HepG2 (cell line): ENCODE results near the gene SMAD7. TPM values are rescaled to one million over a fixed set of nuclear protein-coding genes. Genes with fewer than 3 reads are reported as not detected.

Source experiments
- AKAP8 ChIP-seq: sonication (generic); formaldehyde crosslinking; IDR thresholded peaks from 2 replicates; pipeline ENCODE4 v1.5.1; 2020; ENCODE audit warnings: mild to moderate bottlenecking, missing genetic modification reagents
- ARID2 ChIP-seq: sonication (generic); formaldehyde crosslinking; IDR thresholded peaks from 2 replicates; pipeline ENCODE4 v1.8.1; 2022; ENCODE audit warnings: mild to moderate bottlenecking, missing genetic modification reagents, borderline replicate concordance
- ERF ChIP-seq: IDR thresholded peaks from 2 replicates; pipeline ENCODE4 v1.6.1; 2018; ENCODE audit warnings: missing biosample characterization, missing genetic modification reagents
- ESRRA ChIP-seq: sonication (generic); formaldehyde crosslinking; IDR thresholded peaks from 2 replicates; pipeline ENCODE4 v1.5.1; 2020; ENCODE audit warnings: mild to moderate bottlenecking, low read depth, missing genetic modification reagents
- FOXK1 ChIP-seq: sonication (generic); formaldehyde crosslinking; IDR thresholded peaks from 2 replicates; pipeline ENCODE4 v1.4.0; 2020; ENCODE audit warnings: low read depth, missing genetic modification reagents, borderline replicate concordance
- GPN1 ChIP-seq: sonication (generic); formaldehyde crosslinking; IDR thresholded peaks from 2 replicates; pipeline ENCODE4 v1.5.1; 2020; ENCODE audit warnings: missing genetic modification reagents, borderline replicate concordance
- HMG20B ChIP-seq: conservative IDR thresholded peaks from 2 replicates; pipeline ENCODE4 v1.6.1; 2016; ENCODE audit warnings: missing genetic modification reagents, missing compliant biosample characterization
- JUNB ChIP-seq: sonication (generic); formaldehyde crosslinking; IDR thresholded peaks from 2 replicates; pipeline ENCODE4 v1.8.0; 2022; ENCODE audit warnings: missing genetic modification reagents, mild to moderate bottlenecking, borderline replicate concordance
- KDM4B ChIP-seq: sonication (generic); formaldehyde crosslinking; IDR thresholded peaks from 2 replicates; pipeline ENCODE4 v1.4.0; 2020; ENCODE audit warnings: missing genetic modification reagents
- KLF9 ChIP-seq: IDR thresholded peaks from 2 replicates; pipeline ENCODE4 v1.6.1; 2016; ENCODE audit warnings: low read depth
- MAFF ChIP-seq: IDR thresholded peaks from 2 replicates; pipeline ENCODE4 v1.6.1; 2011; ENCODE audit warnings: low read depth, low read length, improper control_type of control experiment
- MED8 ChIP-seq: sonication (generic); formaldehyde crosslinking; IDR thresholded peaks from 2 replicates; pipeline ENCODE4 v1.8.1; 2023; ENCODE audit warnings: mild to moderate bottlenecking, missing genetic modification reagents; ENCODE audit not compliant: insufficient replicate concordance
- SOX5 ChIP-seq: IDR thresholded peaks from 2 replicates; pipeline ENCODE4 v1.6.1; 2016; ENCODE audit warnings: borderline replicate concordance
- TBX3 ChIP-seq: fragments of 450-650 bp; IDR thresholded peaks from 2 replicates; pipeline ENCODE4 v1.6.1; 2017; ENCODE audit warnings: antibody characterized with exemption, mild to moderate bottlenecking, inconsistent platforms, borderline replicate concordance
- ZMYM3 ChIP-seq: sonication (generic); formaldehyde crosslinking; IDR thresholded peaks from 2 replicates; pipeline ENCODE4 v1.5.1; 2020; ENCODE audit warnings: mild to moderate bottlenecking, missing genetic modification reagents
- ZNF230 ChIP-seq: sonication (generic); formaldehyde crosslinking; IDR thresholded peaks from 2 replicates; pipeline ENCODE4 v1.4.0; 2020; ENCODE audit warnings: mild to moderate bottlenecking, missing genetic modification reagents
- ZNF547 ChIP-seq: sonication (generic); formaldehyde crosslinking; IDR thresholded peaks from 2 replicates; pipeline ENCODE4 v1.5.1; 2020; ENCODE audit warnings: mild to moderate bottlenecking, missing genetic modification reagents
- ZNF562 ChIP-seq: sonication (generic); formaldehyde crosslinking; IDR thresholded peaks from 2 replicates; pipeline ENCODE4 v1.8.0; 2022; ENCODE audit warnings: missing genetic modification reagents, borderline replicate concordance
- ZNF616 ChIP-seq: sonication (generic); formaldehyde crosslinking; IDR thresholded peaks from 2 replicates; pipeline ENCODE4 v1.5.0; 2020; ENCODE audit warnings: low read depth, mild to moderate bottlenecking, missing genetic modification reagents
- ZNF652 ChIP-seq: IDR thresholded peaks from 2 replicates; pipeline ENCODE4 v1.6.1; 2016; ENCODE audit warnings: low read depth, borderline replicate concordance
- ZNF839 ChIP-seq: sonication (generic); formaldehyde crosslinking; IDR thresholded peaks from 2 replicates; pipeline ENCODE4 v1.4.0; 2020; ENCODE audit warnings: missing genetic modification reagents, mild to moderate bottlenecking, borderline replicate concordance
- polyA plus RNA-seq, 8 experiments: library from polyadenylated mRNA; depleted of rRNA in 3 of 8; stranded (reverse) in 7 of 8; unstranded in 1 of 8; fragments of >200 nt; fragmentation: Illumina TruSeq in 4 of 8; extraction: Trizol in 4 of 8; gene quantifications; 2 replicates each; pipeline versions ENCODE4 v1.2.1 to v1.2.3, GENCODE V29; 2011 to 2016; ENCODE audit warnings: low read depth in 4 of 8, missing spikeins in 1 of 8, mixed read lengths in 1 of 8; ENCODE audit not compliant: insufficient read depth in 1 of 8
- total RNA-seq, 5 experiments: library from RNA; depleted of rRNA; stranded (reverse); fragments of >200 nt; fragmentation: Illumina TruSeq; extraction: Trizol; gene quantifications; 2 replicates each; pipeline ENCODE4 v1.2.3, GENCODE V29; 2016; ENCODE audit warnings: low read depth in 1 of 5
- TF ChIP-seq, protein P1 (sequence below): sonication (generic); formaldehyde crosslinking; conservative IDR thresholded peaks from 2 replicates; pipeline ENCODE4 v1.4.0; 2020; ENCODE audit warnings: missing genetic modification reagents
- TF ChIP-seq, protein P2 (sequence below): IDR thresholded peaks from 2 replicates; pipeline ENCODE4 v1.6.1; 2016; ENCODE audit warnings: missing genetic modification reagents, missing compliant biosample characterization
- TF ChIP-seq, protein P3 (sequence below): fragments of 450-650 bp; IDR thresholded peaks from 2 replicates; pipeline ENCODE4 v1.6.1; 2016
- TF ChIP-seq, protein P4 (sequence below): IDR thresholded peaks from 2 replicates; pipeline ENCODE4 v1.6.1; 2016; ENCODE audit warnings: mild to moderate bottlenecking
- TF ChIP-seq, protein P5 (sequence below): sonication (generic); formaldehyde crosslinking; IDR thresholded peaks from 2 replicates; pipeline ENCODE4 v1.8.1; 2023; ENCODE audit warnings: mild to moderate bottlenecking, inconsistent platforms, moderate library complexity, missing genetic modification reagents, borderline replicate concordance

Gene SMAD7
- total and polyA plus RNA-seq, 2 of the 13 experiments (the other 11 are each of a cell fraction or from before 2014, with no cell fraction given) = 17.4 to 24.7 TPM

DNA sequence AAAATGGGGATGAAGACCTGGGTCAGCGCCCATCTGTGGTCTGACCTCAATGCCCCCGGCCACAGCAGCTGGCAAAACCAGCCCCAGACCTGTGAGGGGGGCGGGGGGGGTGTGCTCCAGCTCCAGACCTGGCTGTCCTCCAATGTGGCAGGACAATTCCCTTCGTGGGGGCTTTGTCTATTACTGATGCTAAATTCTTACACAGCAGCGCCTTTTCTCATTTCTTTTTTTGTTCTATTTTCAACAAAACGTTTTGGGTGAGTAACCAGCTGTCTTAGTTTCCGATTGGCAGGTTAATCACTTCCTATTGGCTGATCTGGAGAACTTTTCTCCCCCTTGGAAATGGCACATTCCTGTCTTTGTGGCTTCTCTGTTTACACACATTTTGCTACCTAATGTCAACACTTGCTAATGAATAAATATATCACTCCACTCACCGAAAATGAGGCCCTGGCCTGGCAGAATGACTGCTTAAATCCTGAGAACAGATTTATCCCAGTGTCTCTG lies 4.4 kb downstream of the SMAD7 start (continued):
- TF ChIP-seq GPN1 (CRISPR knock-in tag) (no peak), TBX3 (peak; percentile 75; the same call in 1 of the 2 replicates), ZNF839 (CRISPR knock-in tag) (no peak), ZNF547 (CRISPR knock-in tag) (no peak), FOXK1 (CRISPR knock-in tag) (peak; percentile 53; the same call in 1 of the 2 replicates), ESRRA (CRISPR knock-in tag) (no peak), MED8 (CRISPR knock-in tag) (no peak), JUNB (CRISPR knock-in tag) (no peak), ZNF562 (no peak), ZNF616 (CRISPR knock-in tag) (no peak), ZNF652 (CRISPR knock-in tag) (no peak), KLF9 (CRISPR knock-in tag) (no peak), ZNF230 (no peak), SOX5 (CRISPR knock-in tag) (peak; percentile 76; the same call in 1 of the 2 replicates), ZMYM3 (CRISPR knock-in tag) (no peak), HMG20B (CRISPR knock-in tag) (no peak; the same call in 1 of the 2 replicates), MAFF (no peak), KDM4B (CRISPR knock-in tag) (no peak), AKAP8 (CRISPR knock-in tag) (no peak), ARID2 (CRISPR knock-in tag) (peak; percentile 70; the same call in 1 of the 2 replicates), ERF (CRISPR knock-in tag) (0 out of 2 replicates have a peak, but pooled peaks have one; percentile 18)
- TF ChIP-seq, protein P1, sequence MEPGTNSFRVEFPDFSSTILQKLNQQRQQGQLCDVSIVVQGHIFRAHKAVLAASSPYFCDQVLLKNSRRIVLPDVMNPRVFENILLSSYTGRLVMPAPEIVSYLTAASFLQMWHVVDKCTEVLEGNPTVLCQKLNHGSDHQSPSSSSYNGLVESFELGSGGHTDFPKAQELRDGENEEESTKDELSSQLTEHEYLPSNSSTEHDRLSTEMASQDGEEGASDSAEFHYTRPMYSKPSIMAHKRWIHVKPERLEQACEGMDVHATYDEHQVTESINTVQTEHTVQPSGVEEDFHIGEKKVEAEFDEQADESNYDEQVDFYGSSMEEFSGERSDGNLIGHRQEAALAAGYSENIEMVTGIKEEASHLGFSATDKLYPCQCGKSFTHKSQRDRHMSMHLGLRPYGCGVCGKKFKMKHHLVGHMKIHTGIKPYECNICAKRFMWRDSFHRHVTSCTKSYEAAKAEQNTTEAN (CRISPR knock-in tag) = peak; percentile 55; the same call in 1 of the 2 replicates
- TF ChIP-seq, protein P2, sequence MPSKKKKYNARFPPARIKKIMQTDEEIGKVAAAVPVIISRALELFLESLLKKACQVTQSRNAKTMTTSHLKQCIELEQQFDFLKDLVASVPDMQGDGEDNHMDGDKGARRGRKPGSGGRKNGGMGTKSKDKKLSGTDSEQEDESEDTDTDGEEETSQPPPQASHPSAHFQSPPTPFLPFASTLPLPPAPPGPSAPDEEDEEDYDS (CRISPR knock-in tag) = peak; percentile 53; the same call in 1 of the 2 replicates
- TF ChIP-seq, protein P3, sequence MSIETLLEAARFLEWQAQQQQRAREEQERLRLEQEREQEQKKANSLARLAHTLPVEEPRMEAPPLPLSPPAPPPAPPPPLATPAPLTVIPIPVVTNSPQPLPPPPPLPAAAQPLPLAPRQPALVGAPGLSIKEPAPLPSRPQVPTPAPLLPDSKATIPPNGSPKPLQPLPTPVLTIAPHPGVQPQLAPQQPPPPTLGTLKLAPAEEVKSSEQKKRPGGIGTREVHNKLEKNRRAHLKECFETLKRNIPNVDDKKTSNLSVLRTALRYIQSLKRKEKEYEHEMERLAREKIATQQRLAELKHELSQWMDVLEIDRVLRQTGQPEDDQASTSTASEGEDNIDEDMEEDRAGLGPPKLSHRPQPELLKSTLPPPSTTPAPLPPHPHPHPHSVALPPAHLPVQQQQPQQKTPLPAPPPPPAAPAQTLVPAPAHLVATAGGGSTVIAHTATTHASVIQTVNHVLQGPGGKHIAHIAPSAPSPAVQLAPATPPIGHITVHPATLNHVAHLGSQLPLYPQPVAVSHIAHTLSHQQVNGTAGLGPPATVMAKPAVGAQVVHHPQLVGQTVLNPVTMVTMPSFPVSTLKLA = 0 out of 2 replicates have a peak, but pooled peaks have one; percentile 15
- TF ChIP-seq, protein P4, sequence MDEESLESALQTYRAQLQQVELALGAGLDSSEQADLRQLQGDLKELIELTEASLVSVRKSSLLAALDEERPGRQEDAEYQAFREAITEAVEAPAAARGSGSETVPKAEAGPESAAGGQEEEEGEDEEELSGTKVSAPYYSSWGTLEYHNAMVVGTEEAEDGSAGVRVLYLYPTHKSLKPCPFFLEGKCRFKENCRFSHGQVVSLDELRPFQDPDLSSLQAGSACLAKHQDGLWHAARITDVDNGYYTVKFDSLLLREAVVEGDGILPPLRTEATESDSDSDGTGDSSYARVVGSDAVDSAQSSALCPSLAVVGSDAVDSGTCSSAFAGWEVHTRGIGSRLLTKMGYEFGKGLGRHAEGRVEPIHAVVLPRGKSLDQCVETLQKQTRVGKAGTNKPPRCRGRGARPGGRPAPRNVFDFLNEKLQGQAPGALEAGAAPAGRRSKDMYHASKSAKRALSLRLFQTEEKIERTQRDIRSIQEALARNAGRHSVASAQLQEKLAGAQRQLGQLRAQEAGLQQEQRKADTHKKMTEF = peak; percentile 56; the same call in 1 of the 2 replicates
- TF ChIP-seq, protein P5, sequence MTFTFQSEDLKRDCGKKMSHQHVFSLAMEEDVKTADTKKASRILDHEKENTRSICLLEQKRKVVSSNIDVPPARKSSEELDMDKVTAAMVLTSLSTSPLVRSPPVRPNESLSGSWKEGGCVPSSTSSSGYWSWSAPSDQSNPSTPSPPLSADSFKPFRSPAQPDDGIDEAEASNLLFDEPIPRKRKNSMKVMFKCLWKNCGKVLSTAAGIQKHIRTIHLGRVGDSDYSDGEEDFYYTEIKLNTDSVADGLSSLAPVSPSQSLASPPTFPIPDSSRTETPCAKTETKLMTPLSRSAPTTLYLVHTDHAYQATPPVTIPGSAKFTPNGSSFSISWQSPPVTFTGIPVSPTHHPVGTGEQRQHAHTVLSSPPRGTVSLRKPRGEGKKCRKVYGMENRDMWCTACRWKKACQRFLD = no peak
